Peyer's patch (tissue), 4 donors: Measurements from ENCODE around the gene PIEZO2. TPM values are rescaled to one million over a fixed set of nuclear protein-coding genes. Genes with fewer than 3 reads are reported as not detected.

Experiments used
- DNase-seq, 3 donors: peaks; one replicate each; pipeline ENCODE4 v3.0.0-alpha.2; 2017 to 2019
- H3K27ac ChIP-seq, 4 donors: fragments of 200-600 bp; sonication (generic); one replicate each; pipeline ENCODE4 v1.5.1; 2016 to 2019
- H3K27me3 ChIP-seq, 2 donors: fragments of 200-600 bp; sonication (generic); one replicate each; pipeline ENCODE4 v1.5.1; 2019
- H3K36me3 ChIP-seq, 3 donors: fragments of 200-600 bp; sonication (generic); one replicate each; pipeline ENCODE4 v1.5.1; 2016 to 2019
- H3K4me1 ChIP-seq, 4 donors: fragments of 200-600 bp; sonication (generic); one replicate each; pipeline ENCODE4 v1.5.1; 2016 to 2019
- H3K4me3 ChIP-seq, 4 donors: fragments of 200-600 bp; sonication (generic); 1 replicate in 3 of 4; 2 replicates in 1 of 4; pipeline ENCODE4 v1.5.1; 2016 to 2019; ENCODE audit warnings: mild to moderate bottlenecking in 1 of 4
- H3K9me3 ChIP-seq, 4 donors: fragments of 200-600 bp; sonication (generic); one replicate each; pipeline ENCODE4 v1.5.1; 2016 to 2019; ENCODE audit warnings: mild to moderate bottlenecking in 1 of 4
- CTCF ChIP-seq, 6 experiments: fragments of 450-650 bp in 4 of 6; fragments of 200-600 bp in 2 of 6; sonication (generic) in 1 of 6; IDR thresholded peaks; one replicate each; pipeline ENCODE4 v1.5.1; 2017 to 2019; ENCODE audit warnings: antibody characterized with exemption in 6 of 6, mild to moderate bottlenecking in 3 of 6, moderate library complexity in 1 of 6
- POLR2A ChIP-seq, 2 donors: fragments of 450-650 bp; IDR thresholded peaks; one replicate each; pipeline ENCODE4 v1.5.1; 2017; ENCODE audit warnings: antibody characterized with exemption in 2 of 2, mild to moderate bottlenecking in 2 of 2, moderate library complexity in 2 of 2
- total RNA-seq, 4 donors: library from RNA; depleted of rRNA; stranded (reverse); fragments of >200 nt; gene quantifications; one replicate each; pipeline ENCODE4 v1.1.0, GENCODE V29; 2016

PIEZO2 gene
- total RNA-seq, 4 donors from 2014 or later, result 0.85 to 5.8 (median 4.5) TPM

GRCh38 chr18:10681581-10682367 is 467.6 kb downstream of the PIEZO2 start:
- DNase-seq, result no peak
- H3K27ac ChIP-seq, result no peak overlapping the region
- H3K9me3 ChIP-seq, result no peaks in the 10 kb centered on the region
- no peaks in the 10 kb centered on the region for H3K36me3 ChIP-seq
- no peaks in the 10 kb centered on the region for H3K27me3 ChIP-seq
- no peaks in the 10 kb centered on the region for H3K4me1 ChIP-seq
- no peak overlapping the region for H3K4me3 ChIP-seq
- TF ChIP-seq CTCF (IDR thresholded peaks at IDR 0.05), result no peak
- no peak for TF ChIP-seq POLR2A (IDR thresholded peaks at IDR 0.05)

- Histone ChIP-seq H3K27ac (no peak overlapping the region), H3K4me3 (no peak overlapping the region), H3K36me3 (no peaks in the 10 kb centered on the region), H3K4me1 (no peaks in the 10 kb centered on the region), H3K27me3 (no peaks in the 10 kb centered on the region), H3K9me3 (no peaks in the 10 kb centered on the region)
- no peak for DNase-seq
- no peak for TF ChIP-seq POLR2A (IDR thresholded peaks at IDR 0.05)
- no peak for TF ChIP-seq CTCF (IDR thresholded peaks at IDR 0.05)
Measured at GRCh38 chr18:10680271-10680596, 469.1 kb downstream of the PIEZO2 start.

GRCh38 chr18:10679557-10680270 is 469.7 kb downstream of the PIEZO2 start:
- Histone ChIP-seq H3K27me3 (no peaks in the 10 kb centered on the region), H3K27ac (no peak overlapping the region), H3K9me3 (no peaks in the 10 kb centered on the region), H3K4me3 (no peak overlapping the region), H3K36me3 (no peaks in the 10 kb centered on the region), H3K4me1 (no peaks in the 10 kb centered on the region)
- TF ChIP-seq POLR2A (IDR thresholded peaks at IDR 0.05) (no peak), CTCF (IDR thresholded peaks at IDR 0.05) (no peak)
- DNase-seq, result no peak

- no peak for DNase-seq
- no peak overlapping the region for H3K4me3 ChIP-seq
- no peaks in the 10 kb centered on the region for H3K4me1 ChIP-seq
- H3K9me3 ChIP-seq, result no peaks in the 10 kb centered on the region
- H3K36me3 ChIP-seq, result no peaks in the 10 kb centered on the region
- no peaks in the 10 kb centered on the region for H3K27me3 ChIP-seq
- no peak for TF ChIP-seq CTCF (IDR thresholded peaks at IDR 0.05)
- TF ChIP-seq POLR2A (IDR thresholded peaks at IDR 0.05), result no peak
- no peak overlapping the region for H3K27ac ChIP-seq
Measured at GRCh38 chr18:10671441-10671840, 477.9 kb downstream of the PIEZO2 start.

- H3K4me3 ChIP-seq, result no peak overlapping the region
- no peaks in the 10 kb centered on the region for H3K27me3 ChIP-seq
- no peak overlapping the region for H3K27ac ChIP-seq
- TF ChIP-seq CTCF (IDR thresholded peaks at IDR 0.05) (no peak), POLR2A (IDR thresholded peaks at IDR 0.05) (no peak)
- DNase-seq, result no peak
- no peaks in the 10 kb centered on the region for H3K4me1 ChIP-seq
- no peaks in the 10 kb centered on the region for H3K36me3 ChIP-seq
- H3K9me3 ChIP-seq, result no peaks in the 10 kb centered on the region
Measured at GRCh38 chr18:10670856-10671255, 478.5 kb downstream of the PIEZO2 start.
